MM.1S (cell line): ENCODE results near the gene PYCR2.

Experiments used
- DNase-seq: peaks from one replicate; pipeline ENCODE4 v3.0.0-alpha.2; 2015
- H2AFZ ChIP-seq: fragments of 300-600 bp; sonication (generic); 2 replicates; pipeline ENCODE4 v1.6.0; 2016; ENCODE audit warnings: antibody characterized with exemption, low read length
- H3F3A ChIP-seq: fragments of 300-600 bp; sonication (generic); 2 replicates; pipeline ENCODE4 v1.6.1; 2016; ENCODE audit warnings: mild to moderate bottlenecking, antibody characterized with exemption, low read length, moderate library complexity, mixed read lengths; ENCODE audit not compliant: insufficient read depth
- H3K27ac ChIP-seq: fragments of 300-600 bp; sonication (generic); 2 replicates; pipeline ENCODE4 v1.5.1; 2016; ENCODE audit warnings: mild to moderate bottlenecking, low read length
- H3K27me3 ChIP-seq: fragments of 300-600 bp; sonication (generic); replicated peaks from 2 replicates; pipeline ENCODE4 v1.6.0; 2016; ENCODE audit warnings: low read length; ENCODE audit not compliant: insufficient read depth
- H3K36me3 ChIP-seq: fragments of 300-600 bp; sonication (generic); replicated peaks from 2 replicates; pipeline ENCODE4 v1.6.1; 2016; ENCODE audit warnings: mild to moderate bottlenecking, low read length, mixed read lengths; ENCODE audit not compliant: insufficient read depth
- H3K4me1 ChIP-seq: fragments of 300-600 bp; sonication (generic); 2 replicates; pipeline ENCODE4 v1.6.1; 2016; ENCODE audit warnings: low read length, mixed read lengths
- H3K4me2 ChIP-seq: fragments of 300-600 bp; sonication (generic); 2 replicates; pipeline ENCODE4 v1.6.0; 2016; ENCODE audit warnings: low read depth, low read length
- H3K4me3 ChIP-seq: fragments of 300-600 bp; sonication (generic); 2 replicates; pipeline ENCODE4 v1.5.1; 2016; ENCODE audit warnings: low read length, mixed read lengths
- H3K79me2 ChIP-seq: fragments of 300-600 bp; sonication (generic); 2 replicates; pipeline ENCODE4 v1.6.1; 2016; ENCODE audit warnings: mixed run types, low read length, mixed read lengths
- H3K9ac ChIP-seq: fragments of 300-600 bp; sonication (generic); 2 replicates; pipeline ENCODE4 v1.6.1; 2016; ENCODE audit warnings: low read length, mixed read lengths
- H3K9me2 ChIP-seq: fragments of 300-600 bp; sonication (generic); replicated peaks from 2 replicates; pipeline ENCODE4 v1.6.1; 2016; ENCODE audit warnings: mild to moderate bottlenecking, low read length, mixed read lengths; ENCODE audit not compliant: insufficient read depth
- H3K9me3 ChIP-seq: fragments of 300-600 bp; sonication (generic); replicated peaks from 2 replicates; pipeline ENCODE4 v1.6.1; 2016; ENCODE audit warnings: mild to moderate bottlenecking, low read length, mixed read lengths; ENCODE audit not compliant: insufficient read depth
- H4K20me1 ChIP-seq: fragments of 300-600 bp; sonication (generic); 2 replicates; pipeline ENCODE4 v1.6.1; 2016; ENCODE audit warnings: mild to moderate bottlenecking, low read length, moderate library complexity, mixed read lengths; ENCODE audit not compliant: insufficient read depth
- CTCF ChIP-seq: fragments of 300-600 bp; sonication (generic); IDR thresholded peaks from 2 replicates; pipeline ENCODE4 v1.5.1; 2016; ENCODE audit warnings: antibody characterized with exemption, low read length, mixed read lengths
- EZH2 ChIP-seq: fragments of 300-600 bp; sonication (generic); optimal IDR thresholded peaks from 2 replicates; pipeline ENCODE3; 2017; ENCODE audit warnings: low read depth, mild to moderate bottlenecking, antibody characterized with exemption, low read length, mixed read lengths
- EZH2phosphoT487 ChIP-seq: fragments of 300-600 bp; sonication (generic); IDR thresholded peaks from 2 replicates; pipeline ENCODE4 v1.6.1; 2018; ENCODE audit warnings: antibody characterized with exemption, low read length

Gene PYCR2

DNA sequence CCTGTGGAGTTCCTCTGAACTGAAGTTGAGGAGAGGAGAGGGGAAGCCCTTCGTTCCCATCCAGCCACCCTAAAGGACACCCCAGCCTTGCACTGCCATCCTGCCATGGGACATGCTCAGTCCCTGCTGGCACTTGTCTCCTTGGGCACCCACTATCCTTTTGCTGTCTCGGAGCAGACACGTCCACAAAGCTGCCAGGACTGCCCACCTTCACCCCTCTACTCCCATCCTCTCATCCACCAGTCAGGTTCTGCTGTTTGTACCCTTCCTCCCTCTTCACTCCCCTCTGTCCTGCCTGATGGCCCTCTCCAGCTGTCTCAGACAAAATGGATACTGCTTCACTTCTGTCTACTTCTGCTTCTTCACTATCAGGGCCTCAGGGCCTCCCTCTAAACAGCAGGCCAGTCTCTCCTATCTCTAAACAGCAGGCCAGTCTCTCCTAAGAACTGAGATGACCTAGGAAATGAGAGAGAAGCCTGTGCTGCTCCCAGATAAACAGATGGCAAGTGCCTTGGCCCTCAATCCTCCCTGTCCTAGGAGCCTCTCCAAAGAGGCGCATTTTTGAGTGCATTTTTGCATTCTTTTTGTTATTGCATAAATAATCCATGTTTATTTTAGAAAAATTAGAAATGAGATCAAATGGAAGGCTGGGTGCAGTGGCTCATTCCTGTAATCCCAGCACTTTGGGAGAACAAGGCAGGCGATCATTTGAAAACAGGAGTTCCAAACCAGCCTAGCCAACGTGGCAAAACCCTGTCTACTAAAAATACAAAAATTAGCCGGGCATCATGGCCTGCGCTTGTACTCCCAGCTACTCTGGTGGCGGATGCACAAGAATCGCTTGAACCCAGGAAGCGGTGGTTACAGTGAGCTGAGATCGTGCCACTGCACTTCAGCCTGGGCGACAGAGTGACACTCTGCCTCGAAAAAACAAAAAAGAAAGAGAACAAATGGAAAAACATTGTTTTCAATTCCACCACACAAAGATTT lies 4.4 kb upstream of the PYCR2 start:
- DNase-seq: no peak
- Histone ChIP-seq H2AFZ (peak overlapping the region; percentile 39), H3K27me3 (no peaks in the 10 kb centered on the region), H3K27ac (no peak overlapping the region), H3K79me2 (peaks cover 6% of the 10 kb centered on the region), H3K4me2 (no peak overlapping the region), H3K36me3 (no peaks in the 10 kb centered on the region), H3F3A (peaks cover 6% of the 10 kb centered on the region; the same call in 1 of the 2 replicates), H3K4me1 (0 out of 2 replicates have a peak, but pooled peaks cover 3% of the 10 kb centered on the region), H3K4me3 (no peak overlapping the region), H3K9ac (no peak overlapping the region), H3K9me3 (no peaks in the 10 kb centered on the region), H3K9me2 (no peaks in the 10 kb centered on the region), H4K20me1 (no peaks in the 10 kb centered on the region)
- TF ChIP-seq CTCF (no peak), EZH2 (no peak), EZH2phosphoT487 (no peak)

DNA sequence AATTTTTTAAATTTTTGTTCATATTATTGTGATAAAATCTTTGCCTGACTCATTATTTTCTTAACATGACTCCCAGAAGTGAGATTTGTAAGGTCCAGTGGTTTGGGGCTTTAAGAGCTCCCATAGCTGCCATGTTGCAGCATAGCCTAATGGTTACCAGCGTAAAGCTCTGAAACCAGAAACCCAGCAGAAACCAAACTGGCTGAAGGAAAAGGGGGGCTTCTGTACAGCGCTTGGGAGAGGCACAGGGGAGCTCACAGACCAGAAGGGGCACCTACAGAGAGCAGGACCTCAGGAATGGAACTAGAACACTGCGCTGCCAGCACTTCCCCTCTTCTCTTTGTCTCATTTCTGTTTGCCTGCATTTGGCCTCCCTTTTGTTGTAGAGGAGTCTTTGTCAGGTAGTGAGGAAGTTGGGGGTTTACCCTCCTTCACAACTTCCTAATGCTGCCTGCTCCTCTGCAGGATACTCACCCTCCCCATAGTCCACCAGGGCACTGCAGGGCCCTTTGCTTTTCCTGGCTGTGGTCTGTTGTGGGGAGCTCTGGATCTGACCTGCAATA lies 2.6 kb upstream of the PYCR2 start:
- Histone ChIP-seq H3K27ac (no peak overlapping the region), H3K79me2 (peaks cover 24% of the 10 kb centered on the region), H3K36me3 (no peaks in the 10 kb centered on the region), H3K9me3 (no peaks in the 10 kb centered on the region), H2AFZ (peak overlapping the region; percentile 20; the same call in 1 of the 2 replicates), H3K9ac (no peak overlapping the region), H4K20me1 (no peaks in the 10 kb centered on the region), H3K27me3 (no peaks in the 10 kb centered on the region), H3K4me2 (no peak overlapping the region), H3K9me2 (no peaks in the 10 kb centered on the region), H3K4me1 (peaks cover 15% of the 10 kb centered on the region), H3K4me3 (no peak overlapping the region), H3F3A (peaks cover 13% of the 10 kb centered on the region; the same call in 1 of the 2 replicates)
- DNase-seq: no peak
- TF ChIP-seq CTCF (no peak), EZH2 (no peak), EZH2phosphoT487 (no peak)

- no peak for DNase-seq
- Histone ChIP-seq H3K36me3 (peaks cover 3% of the 10 kb centered on the region; the same call in 1 of the 2 replicates), H3F3A (peaks cover 13% of the 10 kb centered on the region; the same call in 1 of the 2 replicates), H3K79me2 (peaks cover 38% of the 10 kb centered on the region), H3K9me2 (no peaks in the 10 kb centered on the region), H3K27ac (peak overlapping the region; percentile 83), H3K4me2 (peak overlapping the region; percentile 90), H3K4me1 (peaks cover 15% of the 10 kb centered on the region), H3K9me3 (no peaks in the 10 kb centered on the region), H3K9ac (peak overlapping the region; percentile 97), H4K20me1 (no peaks in the 10 kb centered on the region), H3K27me3 (no peaks in the 10 kb centered on the region), H2AFZ (peak overlapping the region; percentile 93), H3K4me3 (peak overlapping the region; percentile 98)
- TF ChIP-seq CTCF: no peak
- no peak for TF ChIP-seq EZH2
- TF ChIP-seq EZH2phosphoT487: no peak
These were observed 714 bp downstream of the PYCR2 start for GRCh38 chr1:225923381-225923691.
